HepG2 (cell line): ENCODE data around the gene NCDN. TPM values are rescaled to one million over a fixed set of nuclear protein-coding genes. Genes with fewer than 3 reads are reported as not detected.
A peak's percentile ranks its signal among the peaks of the same experiment; 100 is the strongest.

Experiments used
- ARHGAP35 ChIP-seq: sonication (generic); formaldehyde crosslinking; IDR thresholded peaks from 2 replicates; pipeline ENCODE4 v1.9.0; 2022; ENCODE audit warnings: mild to moderate bottlenecking, inconsistent platforms, moderate library complexity, missing genetic modification reagents, borderline replicate concordance
- ASH2L ChIP-seq: fragments of 300-600, 200-600 bp; sonication (generic); IDR thresholded peaks from 2 replicates; pipeline ENCODE4 v1.7.0; 2017; ENCODE audit warnings: low read depth, mild to moderate bottlenecking, moderate library complexity, mixed read lengths, low read length; ENCODE audit not compliant: insufficient read length
- ATF5 ChIP-seq: sonication (generic); formaldehyde crosslinking; IDR thresholded peaks from 2 replicates; pipeline ENCODE4 v1.4.0; 2020; ENCODE audit warnings: mild to moderate bottlenecking, low read depth, missing genetic modification reagents
- CENPT ChIP-seq: sonication (generic); formaldehyde crosslinking; IDR thresholded peaks from 2 replicates; pipeline ENCODE4 v1.8.0; 2022; ENCODE audit warnings: low read depth, mild to moderate bottlenecking, moderate library complexity, missing genetic modification reagents
- ETS1 ChIP-seq: sonication (generic); formaldehyde crosslinking; IDR thresholded peaks from 2 replicates; pipeline ENCODE4 v1.4.0; 2020; ENCODE audit warnings: missing genetic modification reagents
- KDM5B ChIP-seq: sonication (generic); formaldehyde crosslinking; IDR thresholded peaks from 2 replicates; pipeline ENCODE4 v1.4.0; 2020; ENCODE audit warnings: missing genetic modification reagents, mild to moderate bottlenecking, borderline replicate concordance
- MZF1 ChIP-seq: sonication (generic); formaldehyde crosslinking; IDR thresholded peaks from 2 replicates; pipeline ENCODE4 v1.8.1; 2023; ENCODE audit warnings: mild to moderate bottlenecking, missing genetic modification reagents, borderline replicate concordance
- NR3C1 ChIP-seq: sonication (generic); formaldehyde crosslinking; IDR thresholded peaks from 2 replicates; pipeline ENCODE4 v1.4.0; 2020; ENCODE audit warnings: missing genetic modification reagents
- RBFOX2 ChIP-seq: fragments of 200-400 bp; formaldehyde crosslinking; IDR thresholded peaks from 2 replicates; pipeline ENCODE4 v1.6.1; 2017; ENCODE audit warnings: low read depth, mild to moderate bottlenecking, low read length
- STAT6 ChIP-seq: sonication (generic); formaldehyde crosslinking; IDR thresholded peaks from 2 replicates; pipeline ENCODE4 v1.4.0; 2020; ENCODE audit warnings: missing genetic modification reagents, mild to moderate bottlenecking, borderline replicate concordance
- TCF7L2 ChIP-seq: IDR thresholded peaks from 2 replicates; pipeline ENCODE4 v1.6.1; 2011; ENCODE audit warnings: mild to moderate bottlenecking, low read depth, low read length, moderate library complexity
- THAP9 ChIP-seq: sonication (generic); formaldehyde crosslinking; IDR thresholded peaks from 2 replicates; pipeline ENCODE4; 2020; ENCODE audit warnings: missing genetic modification reagents, mild to moderate bottlenecking, borderline replicate concordance
- ZNF337 ChIP-seq: sonication (generic); formaldehyde crosslinking; IDR thresholded peaks from 2 replicates; pipeline ENCODE4 v1.5.1; 2020; ENCODE audit warnings: missing genetic modification reagents, low read depth, mild to moderate bottlenecking, borderline replicate concordance
- ZNF562 ChIP-seq: sonication (generic); formaldehyde crosslinking; IDR thresholded peaks from 2 replicates; pipeline ENCODE4 v1.8.0; 2022; ENCODE audit warnings: missing genetic modification reagents, borderline replicate concordance
- ZNF564 ChIP-seq: sonication (generic); formaldehyde crosslinking; IDR thresholded peaks from 2 replicates; pipeline ENCODE4 v1.8.1; 2023; ENCODE audit warnings: mild to moderate bottlenecking, missing genetic modification reagents
- ZNF670 ChIP-seq: sonication (generic); formaldehyde crosslinking; IDR thresholded peaks from 2 replicates; pipeline ENCODE4 v1.8.0; 2022; ENCODE audit warnings: mild to moderate bottlenecking, missing genetic modification reagents, borderline replicate concordance
- ZSCAN21 ChIP-seq: sonication (generic); formaldehyde crosslinking; IDR thresholded peaks from 2 replicates; pipeline ENCODE4 v1.8.0; 2022; ENCODE audit warnings: mild to moderate bottlenecking, missing genetic modification reagents, moderate library complexity, borderline replicate concordance
- polyA plus RNA-seq, 8 experiments: library from polyadenylated mRNA; depleted of rRNA in 3 of 8; stranded (reverse) in 7 of 8; unstranded in 1 of 8; fragments of >200 nt; fragmentation: Illumina TruSeq in 4 of 8; extraction: Trizol in 4 of 8; gene quantifications; 2 replicates each; pipeline versions ENCODE4 v1.2.1 to v1.2.3, GENCODE V29; 2011 to 2016; ENCODE audit warnings: low read depth in 4 of 8, missing spikeins in 1 of 8, mixed read lengths in 1 of 8; ENCODE audit not compliant: insufficient read depth in 1 of 8
- total RNA-seq, 5 experiments: library from RNA; depleted of rRNA; stranded (reverse); fragments of >200 nt; fragmentation: Illumina TruSeq; extraction: Trizol; gene quantifications; 2 replicates each; pipeline ENCODE4 v1.2.3, GENCODE V29; 2016; ENCODE audit warnings: low read depth in 1 of 5
- TF ChIP-seq, protein P1 (sequence below): sonication (generic); formaldehyde crosslinking; IDR thresholded peaks from 2 replicates; pipeline ENCODE4 v1.4.0; 2020; ENCODE audit warnings: missing genetic modification reagents, mild to moderate bottlenecking, borderline replicate concordance

Gene NCDN
- total and polyA plus RNA-seq, 2 of the 13 experiments (the other 11 are each of a cell fraction or from before 2014, with no cell fraction given): 6.6 to 9.3 TPM

DNA sequence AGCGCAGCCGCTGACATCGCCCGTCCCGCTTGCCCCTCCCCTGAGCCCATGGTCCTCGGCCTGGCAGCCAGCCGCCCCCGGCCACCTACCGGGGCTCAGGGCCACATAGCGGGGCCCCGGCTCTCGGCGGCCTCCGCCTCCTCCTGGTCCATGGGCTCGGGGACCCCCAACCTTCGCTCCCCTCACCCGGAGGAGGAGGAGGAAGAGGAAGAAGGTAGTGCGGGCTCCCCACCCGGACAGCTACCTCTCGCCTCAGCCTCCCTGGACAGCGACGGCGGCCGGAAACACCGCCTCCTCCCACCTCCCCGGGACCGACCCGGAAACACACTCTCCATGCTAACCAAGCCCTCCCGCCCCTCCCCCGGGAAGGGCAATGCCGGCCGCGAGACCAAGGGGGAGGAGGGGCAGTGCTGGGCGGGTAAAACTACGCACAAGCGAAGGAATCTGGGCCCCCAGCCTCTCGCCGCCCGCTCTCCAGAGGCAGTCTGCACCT lies 435 bp upstream of the NCDN start, which contains the start of gene KIAA0319L (continued):
- TF ChIP-seq ZNF564 (CRISPR knock-in tag) (no peak), ZNF337 (CRISPR knock-in tag) (no peak), ZNF562 (CRISPR knock-in tag) (no peak), ZSCAN21 (CRISPR knock-in tag) (0 out of 2 replicates have a peak, but pooled peaks have one; percentile 18), KDM5B (CRISPR knock-in tag) (no peak; the same call in 1 of the 2 replicates), CENPT (no peak), RBFOX2 (peak; percentile 96), ARHGAP35 (CRISPR knock-in tag) (no peak), ASH2L (no peak), THAP9 (CRISPR knock-in tag) (peak; percentile 96; the same call in 1 of the 2 replicates), STAT6 (no peak), ATF5 (no peak), TCF7L2 (no peak), ZNF670 (CRISPR knock-in tag) (0 out of 2 replicates have a peak, but pooled peaks have one; percentile 49), ETS1 (CRISPR knock-in tag) (no peak; the same call in 1 of the 2 replicates), MZF1 (CRISPR knock-in tag) (no peak), NR3C1 (no peak)
- TF ChIP-seq, protein P1, sequence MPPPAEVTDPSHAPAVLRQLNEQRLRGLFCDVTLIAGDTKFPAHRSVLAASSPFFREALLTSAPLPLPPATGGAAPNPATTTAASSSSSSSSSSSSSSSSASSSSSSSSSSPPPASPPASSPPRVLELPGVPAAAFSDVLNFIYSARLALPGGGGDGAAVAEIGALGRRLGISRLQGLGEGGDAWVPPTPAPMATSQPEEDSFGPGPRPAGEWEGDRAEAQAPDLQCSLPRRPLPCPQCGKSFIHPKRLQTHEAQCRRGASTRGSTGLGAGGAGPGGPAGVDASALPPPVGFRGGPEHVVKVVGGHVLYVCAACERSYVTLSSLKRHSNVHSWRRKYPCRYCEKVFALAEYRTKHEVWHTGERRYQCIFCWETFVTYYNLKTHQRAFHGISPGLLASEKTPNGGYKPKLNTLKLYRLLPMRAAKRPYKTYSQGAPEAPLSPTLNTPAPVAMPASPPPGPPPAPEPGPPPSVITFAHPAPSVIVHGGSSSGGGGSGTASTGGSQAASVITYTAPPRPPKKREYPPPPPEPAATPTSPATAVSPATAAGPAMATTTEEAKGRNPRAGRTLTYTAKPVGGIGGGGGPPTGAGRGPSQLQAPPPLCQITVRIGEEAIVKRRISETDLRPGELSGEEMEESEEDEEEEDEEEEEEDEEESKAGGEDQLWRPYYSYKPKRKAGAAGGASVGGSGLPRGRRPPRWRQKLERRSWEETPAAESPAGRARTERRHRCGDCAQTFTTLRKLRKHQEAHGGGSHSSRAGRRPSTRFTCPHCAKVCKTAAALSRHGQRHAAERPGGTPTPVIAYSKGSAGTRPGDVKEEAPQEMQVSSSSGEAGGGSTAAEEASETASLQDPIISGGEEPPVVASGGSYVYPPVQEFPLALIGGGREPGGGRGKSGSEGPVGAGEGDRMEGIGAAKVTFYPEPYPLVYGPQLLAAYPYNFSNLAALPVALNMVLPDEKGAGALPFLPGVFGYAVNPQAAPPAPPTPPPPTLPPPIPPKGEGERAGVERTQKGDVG: no peak
